ENCODE data around the gene SMOC2.

The SMOC2 gene

GRCh38 chr6:168415993-168416530 lies 24.9 kb upstream of the SMOC2 start:
- no peak for DNase-seq

- DNase-seq: no peak
Observed at GRCh38 chr6:168416531-168416930, 24.5 kb upstream of the SMOC2 start.

- DNase-seq: no peak
Observed at GRCh38 chr6:168417191-168417590, 23.8 kb upstream of the SMOC2 start.

- no peak for DNase-seq
Observed at GRCh38 chr6:168417679-168418557, 23.1 kb upstream of the SMOC2 start.

GRCh38 chr6:168418711-168419121 lies 22.3 kb upstream of the SMOC2 start:
- DNase-seq: no peak

- DNase-seq: no peak
Observed at GRCh38 chr6:168419569-168419968, 21.4 kb upstream of the SMOC2 start.

GRCh38 chr6:168420084-168420483 lies 20.9 kb upstream of the SMOC2 start:
- DNase-seq: no peak

GRCh38 chr6:168420706-168421105 lies 20.3 kb upstream of the SMOC2 start:
- DNase-seq: no peak

- no peak for DNase-seq
Observed at GRCh38 chr6:168427184-168427583, 13.8 kb upstream of the SMOC2 start.

GRCh38 chr6:168428052-168428826 lies 12.7 kb upstream of the SMOC2 start:
- DNase-seq: no peak

- DNase-seq: no peak
Observed at GRCh38 chr6:168428863-168429262, 12.1 kb upstream of the SMOC2 start.

GRCh38 chr6:168432196-168432595 lies 8.8 kb upstream of the SMOC2 start:
- DNase-seq: no peak

GRCh38 chr6:168433898-168434297 lies 7.1 kb upstream of the SMOC2 start:
- no peak for DNase-seq

- DNase-seq: no peak
Observed at GRCh38 chr6:168434505-168434904, 6.5 kb upstream of the SMOC2 start.

- DNase-seq: no peak
Observed at GRCh38 chr6:168437751-168438150, 3.2 kb upstream of the SMOC2 start.

- DNase-seq: no peak
Observed at GRCh38 chr6:168438783-168439520, 2.0 kb upstream of the SMOC2 start.

GRCh38 chr6:168439794-168440450 lies 1.1 kb upstream of the SMOC2 start:
- DNase-seq: no peak

- no peak for DNase-seq
Observed at GRCh38 chr6:168441434-168442391, 729 bp downstream of the SMOC2 start.

- no peak for DNase-seq
Observed at GRCh38 chr6:168442646-168443045, 1.7 kb downstream of the SMOC2 start.

GRCh38 chr6:168447282-168447681 lies 6.3 kb downstream of the SMOC2 start:
- no peak for DNase-seq

- DNase-seq: no peak
Observed at GRCh38 chr6:168447700-168448099, 6.7 kb downstream of the SMOC2 start.
